HL-60 (cell line): ENCODE data around the gene PCAT7.

Experiments
- GABPA ChIP-seq: IDR thresholded peaks from 2 replicates; pipeline ENCODE4 v1.6.1; 2012; ENCODE audit warnings: low read depth
- TF ChIP-seq, protein P1 (sequence below): IDR thresholded peaks from one replicate; pipeline ENCODE4 v1.5.1; 2011; ENCODE audit warnings: low read length, control low read depth, inconsistent platforms; ENCODE audit not compliant: insufficient read depth

DNA sequence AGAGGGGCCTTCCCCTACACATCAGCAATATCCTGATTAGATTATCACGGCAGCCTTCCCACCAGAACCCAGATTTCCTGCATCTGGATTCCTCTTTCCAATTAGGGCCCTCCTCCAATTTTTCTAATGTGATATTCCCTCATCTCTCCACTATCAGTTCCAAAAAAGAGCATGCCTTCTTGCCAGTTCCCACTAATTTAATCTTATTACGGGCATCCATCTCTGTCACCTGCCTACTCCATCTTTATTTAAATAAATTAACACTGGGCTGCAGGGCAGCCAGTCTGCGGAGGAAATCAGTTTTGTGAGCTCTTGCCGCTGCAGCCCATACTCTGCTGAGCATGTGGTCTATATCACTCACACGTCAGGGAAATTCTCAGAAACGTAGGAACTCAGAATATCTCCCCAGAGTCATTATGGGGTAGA, 55.3 kb downstream of the PCAT7 start:
- TF ChIP-seq, protein P1, sequence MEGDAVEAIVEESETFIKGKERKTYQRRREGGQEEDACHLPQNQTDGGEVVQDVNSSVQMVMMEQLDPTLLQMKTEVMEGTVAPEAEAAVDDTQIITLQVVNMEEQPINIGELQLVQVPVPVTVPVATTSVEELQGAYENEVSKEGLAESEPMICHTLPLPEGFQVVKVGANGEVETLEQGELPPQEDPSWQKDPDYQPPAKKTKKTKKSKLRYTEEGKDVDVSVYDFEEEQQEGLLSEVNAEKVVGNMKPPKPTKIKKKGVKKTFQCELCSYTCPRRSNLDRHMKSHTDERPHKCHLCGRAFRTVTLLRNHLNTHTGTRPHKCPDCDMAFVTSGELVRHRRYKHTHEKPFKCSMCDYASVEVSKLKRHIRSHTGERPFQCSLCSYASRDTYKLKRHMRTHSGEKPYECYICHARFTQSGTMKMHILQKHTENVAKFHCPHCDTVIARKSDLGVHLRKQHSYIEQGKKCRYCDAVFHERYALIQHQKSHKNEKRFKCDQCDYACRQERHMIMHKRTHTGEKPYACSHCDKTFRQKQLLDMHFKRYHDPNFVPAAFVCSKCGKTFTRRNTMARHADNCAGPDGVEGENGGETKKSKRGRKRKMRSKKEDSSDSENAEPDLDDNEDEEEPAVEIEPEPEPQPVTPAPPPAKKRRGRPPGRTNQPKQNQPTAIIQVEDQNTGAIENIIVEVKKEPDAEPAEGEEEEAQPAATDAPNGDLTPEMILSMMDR = no peak
- TF ChIP-seq GABPA = no peak
